ENCODE data around the gene PPP6R1. TPM values are rescaled to one million over a fixed set of nuclear protein-coding genes. Genes with fewer than 3 reads are reported as not detected.

Gene PPP6R1
- total RNA-seq, 1 experiment from 2014 or later: 109 TPM

DNA sequence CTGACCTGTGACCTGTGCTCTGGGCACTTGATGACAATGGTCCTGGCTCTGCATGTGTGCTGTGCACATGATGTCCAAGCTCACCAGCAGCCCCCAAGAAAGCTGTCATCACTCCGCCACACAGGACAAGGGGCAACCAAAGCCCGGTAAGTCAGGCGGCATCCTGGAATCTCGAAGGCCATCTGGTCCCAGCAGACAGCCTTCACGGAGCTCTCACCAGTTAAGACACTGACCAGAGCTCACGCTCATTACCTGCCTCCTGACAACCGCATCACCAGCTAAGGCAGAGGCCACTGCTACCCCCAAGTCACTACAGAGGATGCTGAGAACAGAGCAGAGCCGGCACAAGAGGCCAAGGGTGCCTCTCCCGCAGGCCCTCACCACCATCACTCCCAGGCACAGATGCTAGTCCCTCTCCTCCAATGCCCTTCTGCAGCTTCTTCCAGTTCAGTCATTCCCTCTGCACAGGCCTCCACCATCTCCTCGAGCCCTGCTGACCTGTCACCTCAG, 10.6 kb downstream of the PPP6R1 start:
- in situ Hi-C loops (cut with HindIII; ENCODE audit: low sequenced_read_pairs): no loop called here
- DNase-seq (ENCODE audit: low spot score): no peak

DNA sequence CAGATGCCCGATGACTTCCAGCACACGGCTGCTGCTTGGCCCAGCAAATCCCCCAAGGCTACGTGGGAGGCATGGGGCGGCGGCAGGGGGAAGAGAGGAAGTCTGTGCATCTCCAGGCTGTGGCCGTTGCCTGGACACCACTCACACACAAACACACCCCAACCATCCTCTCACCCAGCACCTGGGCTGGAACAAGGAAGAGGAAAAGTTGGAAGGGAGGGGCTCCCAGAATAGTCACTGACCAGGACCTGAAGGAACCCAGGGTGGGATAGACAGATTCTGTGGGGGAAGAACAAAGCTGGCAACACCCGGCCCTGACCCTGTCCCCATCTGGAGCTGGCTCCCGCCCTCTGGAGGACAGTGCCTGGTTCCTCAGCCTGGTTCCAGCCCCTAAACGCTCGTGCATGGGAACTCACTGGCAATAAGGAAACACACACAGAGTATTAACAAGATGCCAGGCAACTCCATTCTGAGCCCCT, 11.2 kb downstream of the PPP6R1 start:
- no peak for DNase-seq (ENCODE audit: low spot score)
- in situ Hi-C loops (cut with HindIII; ENCODE audit: low sequenced_read_pairs): no loop called here

DNA sequence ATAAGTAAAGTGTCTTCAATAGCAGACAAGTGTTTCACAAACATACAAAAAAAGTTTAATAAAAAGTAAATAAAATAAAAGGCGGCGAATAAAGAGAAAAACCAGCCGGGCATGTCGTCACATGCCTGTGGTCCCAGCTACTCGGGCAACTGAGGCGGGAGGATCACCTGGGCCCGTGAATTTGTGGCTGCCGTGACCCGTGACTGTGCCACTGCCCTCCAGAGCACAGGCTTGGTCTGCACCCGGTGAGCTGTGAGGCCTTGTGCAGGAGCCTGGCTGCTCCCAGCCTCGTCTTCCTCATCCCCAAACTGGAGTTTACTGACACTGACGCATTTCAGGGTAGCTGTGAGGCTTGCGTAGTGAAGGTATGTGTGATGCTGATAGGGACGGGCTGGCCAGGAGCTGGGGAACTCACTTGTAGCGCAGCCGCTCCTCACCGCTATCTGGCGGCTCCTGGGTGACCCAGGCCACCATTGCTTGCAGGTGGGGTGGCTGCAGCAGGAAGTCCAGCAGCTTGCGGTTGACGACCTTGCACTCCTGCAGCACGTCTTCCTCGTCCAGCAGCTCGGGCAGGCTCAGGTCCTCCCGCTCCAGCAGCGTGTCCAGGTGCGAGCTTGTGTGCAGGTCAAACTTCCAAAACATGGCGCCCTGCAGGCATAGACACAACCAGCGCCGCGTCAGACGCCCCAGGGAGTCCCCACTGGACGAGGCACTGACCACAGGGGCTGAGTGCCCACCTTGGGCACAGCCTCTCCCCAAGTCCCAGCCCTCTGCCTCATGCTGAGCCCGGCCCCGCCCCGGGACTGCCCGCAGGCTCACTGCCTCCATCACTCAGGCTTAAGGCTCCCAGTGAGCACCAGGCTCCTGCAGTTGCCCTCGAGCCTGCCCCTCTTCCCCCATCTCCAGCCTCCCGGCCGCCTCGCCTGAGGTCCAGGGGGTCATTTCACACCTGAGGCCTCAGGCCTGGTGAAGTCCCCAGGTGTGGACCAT, 12.1 kb downstream of the PPP6R1 start:
- in situ Hi-C loops (cut with HindIII; ENCODE audit: low sequenced_read_pairs): no loop called here

DNA sequence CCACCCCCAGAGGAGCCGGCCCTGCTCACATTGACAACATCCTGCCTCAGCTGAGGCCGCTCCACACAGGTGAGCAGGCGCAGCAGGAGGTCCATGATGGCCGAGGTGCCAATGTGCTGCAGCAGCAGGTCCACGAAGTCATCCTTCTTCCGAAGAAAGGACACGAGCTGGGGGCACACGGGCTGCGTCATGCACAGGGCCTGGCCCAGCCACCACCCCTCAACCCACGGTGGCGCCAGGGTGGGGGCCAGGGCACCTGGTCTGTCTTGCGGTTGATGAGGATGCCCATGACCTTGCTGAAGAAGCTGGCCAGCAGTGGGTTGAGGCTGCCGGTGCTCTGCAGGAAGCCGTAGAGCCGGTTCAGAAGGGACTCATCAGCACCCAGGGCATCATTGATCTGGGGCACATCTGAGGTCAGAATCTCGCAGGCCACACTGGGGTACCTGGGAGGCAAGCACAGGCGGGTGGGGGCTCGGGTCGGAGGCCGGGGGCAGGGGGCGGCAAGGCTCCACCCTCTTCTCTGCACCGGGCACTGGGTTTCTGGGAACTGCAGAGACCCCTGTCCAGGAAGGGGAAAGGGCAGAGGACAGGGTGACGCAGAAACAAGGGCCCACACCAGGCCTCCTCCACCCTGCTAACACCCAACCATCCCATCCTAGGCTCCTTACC, 13.4 kb downstream of the PPP6R1 start:
- no peak for DNase-seq (ENCODE audit: low spot score)

More for the DNA sequence above, 12.1 kb downstream of the PPP6R1 start:
- no peak for DNase-seq (ENCODE audit: low spot score)

DNA sequence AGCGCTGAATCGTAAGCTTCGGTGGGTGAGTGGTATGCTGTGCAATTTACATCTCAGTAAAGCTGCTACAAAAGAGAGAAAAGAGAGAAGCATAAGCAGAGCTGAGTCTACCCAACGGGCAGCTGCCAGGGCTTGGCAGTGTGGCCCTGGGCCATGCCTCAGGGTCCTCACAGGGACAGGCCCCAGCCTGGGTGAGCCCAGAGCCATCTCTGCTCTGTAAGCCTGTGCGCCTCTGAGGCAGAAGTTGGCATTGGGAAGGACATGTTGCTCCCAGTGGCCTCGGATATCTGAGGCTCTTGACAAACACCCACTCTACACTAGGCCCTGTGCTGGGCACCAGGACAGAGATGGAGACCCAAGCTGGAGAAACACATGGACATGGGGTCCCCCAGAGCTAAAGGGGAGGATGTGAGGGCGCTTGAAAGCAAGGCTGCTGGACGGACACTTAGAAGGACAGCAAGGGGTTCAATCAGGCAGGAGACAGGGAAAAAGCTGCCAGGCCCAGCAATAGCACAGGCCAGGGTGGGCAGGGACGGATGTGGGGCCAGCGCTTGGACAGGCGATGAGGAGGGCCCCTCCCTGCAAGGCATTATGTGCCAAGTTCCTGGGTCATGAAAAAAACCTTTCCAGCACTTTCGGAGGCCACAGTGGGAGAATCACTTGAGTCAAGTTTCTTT, 14.7 kb downstream of the PPP6R1 start:
- in situ Hi-C loops (cut with HindIII; ENCODE audit: low sequenced_read_pairs): no loop called here
- DNase-seq (ENCODE audit: low spot score): no peak

More for the DNA sequence above, 13.4 kb downstream of the PPP6R1 start:
- in situ Hi-C loops (cut with HindIII; ENCODE audit: low sequenced_read_pairs): no loop called here

DNA sequence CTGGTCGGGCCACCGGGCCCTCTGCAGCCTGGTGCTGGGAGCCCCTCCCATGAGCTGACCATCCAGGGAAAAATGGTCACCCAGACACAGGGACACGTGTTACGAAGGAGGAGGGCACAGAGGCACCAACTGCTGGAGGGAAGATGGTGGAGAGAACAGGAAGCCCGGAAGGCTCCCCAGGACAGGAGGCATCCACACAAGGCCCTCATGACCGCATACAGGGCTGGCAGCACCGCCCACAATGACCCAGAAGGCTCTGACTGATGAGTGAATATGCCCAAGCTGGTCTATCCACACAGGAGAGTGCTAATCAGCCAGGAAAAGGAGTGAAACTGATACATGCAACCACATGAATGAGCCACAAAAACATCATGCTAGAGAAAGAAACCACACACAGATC, 16.3 kb downstream of the PPP6R1 start:
- in situ Hi-C loops (cut with HindIII; ENCODE audit: low sequenced_read_pairs): no loop called here

DNA sequence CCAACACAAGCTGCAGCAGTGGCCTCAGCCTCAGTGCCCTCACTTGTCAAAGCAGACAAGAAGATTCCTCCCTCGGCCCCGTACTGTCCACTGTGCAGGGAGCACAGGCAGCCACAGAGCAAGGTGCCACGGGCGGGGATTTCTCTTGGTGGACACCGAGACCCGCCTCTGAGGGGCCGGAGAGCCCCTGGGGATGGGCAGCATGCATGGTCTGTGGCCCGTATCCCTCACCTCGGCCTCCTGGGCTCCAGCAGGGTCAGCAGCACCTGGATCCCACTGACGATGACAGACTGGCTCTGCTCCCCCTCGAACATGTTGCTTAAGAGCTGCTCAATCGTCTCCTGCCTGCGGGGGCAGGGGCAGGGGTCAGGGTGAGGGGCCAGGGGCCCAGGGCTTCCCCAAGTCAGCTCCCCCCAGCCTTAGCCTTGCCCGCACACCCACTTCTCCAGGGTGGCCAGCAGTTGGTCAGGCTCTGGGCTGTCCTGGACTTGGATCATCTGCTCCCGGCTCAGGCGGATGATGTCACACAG, 16.8 kb downstream of the PPP6R1 start:
- in situ Hi-C loops (cut with HindIII; ENCODE audit: low sequenced_read_pairs): no loop called here
- DNase-seq (ENCODE audit: low spot score): no peak

More for the DNA sequence above, 16.3 kb downstream of the PPP6R1 start:
- no peak for DNase-seq (ENCODE audit: low spot score)

DNA sequence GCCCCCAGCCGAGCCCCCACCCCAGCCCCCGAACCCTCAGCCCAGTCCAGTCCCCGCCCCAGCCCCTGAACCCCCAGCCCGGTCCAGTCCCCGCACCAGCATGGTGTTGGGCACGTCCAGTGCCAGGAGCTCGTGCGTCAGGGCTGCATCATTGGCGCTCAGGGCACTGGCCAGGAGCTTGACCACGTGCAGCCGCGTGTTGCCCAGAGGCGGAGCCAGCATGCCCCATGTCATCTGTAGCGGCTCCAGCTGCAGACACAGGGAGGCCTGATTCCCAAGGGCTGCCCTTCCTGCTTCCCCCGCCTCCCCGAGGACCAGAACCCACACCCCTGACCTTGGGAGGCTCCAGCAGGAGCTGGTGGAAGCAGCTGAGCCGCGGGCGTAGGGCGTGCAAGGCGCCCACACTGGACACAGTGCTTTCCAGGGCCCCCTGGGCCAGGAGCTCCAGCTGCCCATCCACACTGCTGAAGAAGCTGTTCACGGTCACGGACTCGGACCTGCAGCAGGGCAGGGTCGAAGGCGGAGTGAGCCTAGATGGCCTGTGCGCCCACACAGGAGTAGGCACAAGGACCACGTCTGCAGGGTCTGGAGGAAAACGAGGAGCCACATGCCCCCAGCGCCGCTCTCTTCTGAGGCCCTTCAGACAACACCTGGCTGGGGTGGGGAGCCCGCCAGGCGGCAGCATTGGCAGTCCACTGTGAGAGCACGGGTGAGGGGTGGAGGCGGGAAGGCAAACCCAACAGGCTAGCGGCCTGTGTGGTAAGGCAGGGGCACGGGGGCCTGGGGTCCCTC, 17.5 kb downstream of the PPP6R1 start:
- in situ Hi-C loops (cut with HindIII; ENCODE audit: low sequenced_read_pairs): no loop called here
- no peak for DNase-seq (ENCODE audit: low spot score)

DNA sequence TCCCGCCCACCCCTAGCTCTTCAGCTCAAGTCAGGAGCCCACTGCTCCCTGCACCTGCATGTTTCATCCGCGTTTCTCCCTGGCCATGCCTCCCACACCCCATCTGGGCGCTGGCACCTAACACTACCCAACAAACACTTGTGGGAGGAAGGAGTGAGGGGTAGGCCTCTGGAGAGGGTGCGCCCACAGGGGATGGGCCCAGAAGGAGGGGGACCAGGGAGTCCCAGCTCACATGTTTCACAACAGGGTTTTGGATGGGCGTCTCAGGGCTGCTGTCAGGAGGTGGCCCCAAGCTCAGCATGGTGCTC, 18.1 kb downstream of the PPP6R1 start:
- DNase-seq (ENCODE audit: low spot score): no peak
- in situ Hi-C loops (cut with HindIII; ENCODE audit: low sequenced_read_pairs): no loop called here

DNA sequence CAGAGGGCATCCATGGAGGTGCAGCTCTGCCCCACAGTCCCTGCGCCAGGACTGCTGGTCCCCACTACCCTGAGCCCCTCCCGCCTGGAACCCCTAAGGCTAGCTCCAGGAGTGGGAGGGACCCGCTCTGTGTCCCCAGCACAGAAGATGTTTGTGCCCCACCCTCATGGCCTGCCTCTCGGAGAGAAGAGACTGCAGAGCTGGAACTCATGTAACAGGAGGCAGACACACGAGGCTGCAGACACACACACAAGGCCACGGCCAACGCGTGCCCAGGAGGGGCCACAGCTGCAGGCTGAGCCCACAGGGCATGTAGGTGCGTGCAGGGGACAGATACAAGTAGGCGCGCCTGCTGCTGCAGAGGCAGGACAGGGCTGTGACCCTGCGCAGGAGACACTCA, 19.8 kb downstream of the PPP6R1 start:
- in situ Hi-C loops (cut with HindIII; ENCODE audit: low sequenced_read_pairs): no loop called here

DNA sequence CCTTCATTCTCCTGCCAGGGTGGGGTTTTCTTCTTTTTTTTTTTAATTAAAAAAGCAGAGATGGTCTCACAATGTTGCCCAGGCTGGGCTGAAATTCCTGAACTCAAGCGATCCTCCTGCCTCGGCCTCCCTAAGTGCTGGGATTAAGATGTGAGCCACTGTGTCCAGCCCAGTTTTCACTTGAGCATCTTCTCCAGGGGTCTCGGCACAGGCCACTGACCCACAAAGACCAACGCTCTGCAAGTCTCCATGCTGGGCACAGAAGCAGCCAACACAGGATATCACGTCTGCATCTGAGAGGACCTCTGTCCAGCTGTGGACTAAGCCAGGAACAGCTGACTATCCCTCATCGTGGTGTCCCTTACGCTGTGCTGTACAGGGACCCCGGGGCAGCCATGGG, 20.8 kb downstream of the PPP6R1 start:
- in situ Hi-C loops (cut with HindIII; ENCODE audit: low sequenced_read_pairs): no loop called here
- no peak for DNase-seq (ENCODE audit: low spot score)

More for the DNA sequence above, 19.8 kb downstream of the PPP6R1 start:
- DNase-seq (ENCODE audit: low spot score): no peak

DNA sequence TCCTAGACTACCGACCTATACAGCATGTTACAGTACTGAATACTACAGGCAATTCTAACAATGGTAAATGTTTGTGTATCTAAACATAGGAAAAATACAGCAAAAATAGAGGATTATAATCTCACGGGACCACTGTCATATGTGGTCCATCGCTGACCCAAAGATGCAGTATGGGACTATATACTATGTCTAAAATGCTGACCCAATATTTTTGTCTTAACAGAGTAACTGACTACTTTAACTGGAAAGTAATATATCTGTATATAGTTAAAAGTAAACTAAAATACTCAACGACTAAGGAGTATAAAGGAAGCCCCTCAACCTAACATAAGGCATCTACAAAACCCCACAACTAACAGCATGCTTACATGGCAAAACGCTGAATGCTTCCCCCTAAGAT, 25.8 kb downstream of the PPP6R1 start:
- in situ Hi-C loops (cut with HindIII; ENCODE audit: low sequenced_read_pairs): no loop called here
- no peak for DNase-seq (ENCODE audit: low spot score)

DNA sequence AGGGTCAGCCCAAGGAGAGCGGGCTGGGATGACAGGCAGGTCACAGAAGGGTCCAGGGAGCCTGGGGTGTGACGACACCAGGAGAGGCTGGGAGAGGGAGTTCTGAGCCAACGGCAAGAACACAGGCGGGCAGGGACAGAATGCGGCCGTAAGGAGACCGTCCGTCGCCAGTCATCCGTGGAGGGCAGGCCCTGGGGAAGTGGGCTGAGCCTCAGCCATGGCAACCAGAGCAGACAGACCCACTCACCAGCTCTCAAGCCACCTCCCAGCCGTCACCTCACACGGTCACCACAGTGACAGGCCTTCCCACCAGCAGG, 26.6 kb downstream of the PPP6R1 start:
- in situ Hi-C loops (cut with HindIII; ENCODE audit: low sequenced_read_pairs): no loop called here
- DNase-seq (ENCODE audit: low spot score): no peak

DNA sequence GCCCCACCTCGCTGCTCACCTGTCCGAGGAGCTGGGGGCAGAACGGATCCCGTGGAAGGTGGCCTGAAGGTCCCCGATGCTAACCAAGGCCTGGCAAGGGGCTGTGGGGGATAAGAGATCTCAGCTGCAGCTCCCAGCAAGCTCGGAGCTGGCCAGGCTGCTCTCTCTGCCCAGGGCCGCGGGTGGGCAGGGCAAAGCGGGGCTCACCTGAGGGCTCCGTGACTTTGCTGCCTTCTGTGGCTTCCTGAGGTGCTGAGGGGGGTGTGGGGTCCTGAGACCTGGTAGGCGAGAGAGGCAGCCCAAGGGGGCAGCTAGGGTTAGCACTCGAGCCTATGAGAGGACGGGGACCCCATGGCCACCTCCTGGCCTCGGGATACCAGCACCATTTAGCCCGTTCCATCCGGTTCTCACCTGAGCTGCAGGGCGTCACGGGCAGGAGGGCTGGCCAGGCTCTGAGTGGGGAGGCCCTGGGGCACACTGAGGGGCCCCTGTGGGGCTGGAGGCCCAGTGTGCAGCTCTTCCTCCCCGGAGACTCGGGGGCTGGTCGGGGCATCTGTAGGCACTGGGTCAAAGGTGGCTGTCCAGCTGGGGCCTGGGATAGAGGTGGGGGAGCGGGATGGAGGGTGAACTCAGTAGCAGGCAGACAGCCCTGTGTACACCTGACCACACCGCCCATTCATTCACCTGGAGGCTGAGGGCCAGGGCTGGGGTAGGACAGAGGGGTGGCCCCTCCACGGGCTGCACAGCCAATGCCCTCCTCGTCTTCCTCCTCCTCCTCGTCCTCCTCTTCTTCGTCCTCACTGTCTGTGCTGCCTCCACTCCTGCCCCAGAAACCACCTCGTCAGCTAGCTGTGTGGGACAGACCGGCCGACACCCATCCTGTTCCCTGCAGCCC, 27.2 kb downstream of the PPP6R1 start:
- in situ Hi-C loops (cut with HindIII; ENCODE audit: low sequenced_read_pairs): no loop called here
- no peak for DNase-seq (ENCODE audit: low spot score)

DNA sequence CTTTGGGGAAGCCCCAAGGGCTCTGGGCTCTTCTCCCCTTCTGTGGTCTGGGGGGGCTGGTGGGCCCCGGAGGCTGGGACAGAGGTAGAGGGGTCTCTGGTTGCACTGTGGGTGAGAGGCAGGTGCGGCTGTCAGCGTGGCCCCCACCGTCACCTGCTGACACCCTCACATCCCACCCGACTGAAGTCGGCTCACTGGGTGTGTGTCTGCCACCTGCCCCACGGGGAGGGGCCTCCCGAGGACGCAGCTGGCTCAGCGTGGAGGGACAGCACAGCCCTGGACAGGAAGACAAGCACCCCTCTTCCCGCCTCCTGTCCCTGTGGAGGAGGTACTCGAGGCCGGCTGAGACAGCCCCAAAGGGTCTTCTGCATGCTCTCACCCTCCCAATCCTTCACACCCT, 28.0 kb downstream of the PPP6R1 start:
- in situ Hi-C loops (cut with HindIII; ENCODE audit: low sequenced_read_pairs): no loop called here
- DNase-seq (ENCODE audit: low spot score): no peak

DNA sequence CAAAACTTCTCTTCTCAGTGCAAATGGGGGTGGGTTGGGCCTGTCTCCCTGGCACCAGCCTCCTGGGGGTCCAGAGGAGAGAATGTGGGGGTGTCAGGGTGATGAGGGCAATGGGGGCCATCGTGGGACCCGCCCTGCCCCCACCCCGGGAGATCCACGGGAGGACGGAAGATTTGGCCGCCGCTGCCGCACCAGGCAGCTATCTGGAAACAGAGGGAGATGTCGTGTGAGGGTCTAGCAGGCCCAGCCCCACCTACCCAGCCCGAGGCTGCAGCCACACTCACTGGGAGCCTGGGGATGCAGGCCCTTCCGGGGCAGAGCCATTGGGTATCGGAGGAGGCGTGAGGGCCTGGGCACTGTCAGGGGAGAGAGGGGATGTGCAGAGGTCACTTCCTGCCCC, 28.5 kb downstream of the PPP6R1 start:
- DNase-seq (ENCODE audit: low spot score): no peak
- in situ Hi-C loops (cut with HindIII; ENCODE audit: low sequenced_read_pairs): no loop called here

DNA sequence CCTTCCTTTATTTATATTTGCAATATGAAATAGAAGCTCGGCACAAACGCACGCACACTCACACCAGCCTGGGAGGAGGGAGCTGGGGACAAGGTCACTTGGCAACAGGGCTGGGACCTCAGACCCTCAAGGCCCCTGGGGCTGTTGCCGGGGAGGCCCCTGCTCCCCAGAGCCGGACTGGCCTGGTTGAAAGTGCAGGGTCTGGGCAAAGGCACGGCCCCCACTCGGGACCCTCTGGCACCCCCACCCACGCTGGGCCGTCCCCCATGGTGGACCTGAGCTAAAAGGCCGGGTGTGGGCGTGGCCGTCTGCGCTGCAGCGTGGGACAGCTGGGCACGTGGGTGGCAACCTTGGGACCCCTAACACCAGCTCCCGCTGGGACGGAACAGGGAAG, 29.0 kb downstream of the PPP6R1 start:
- DNase-seq (ENCODE audit: low spot score): no peak
- in situ Hi-C loops (cut with HindIII; ENCODE audit: low sequenced_read_pairs): no loop called here
